Measurements from ENCODE around the gene KANSL1L.

DNA sequence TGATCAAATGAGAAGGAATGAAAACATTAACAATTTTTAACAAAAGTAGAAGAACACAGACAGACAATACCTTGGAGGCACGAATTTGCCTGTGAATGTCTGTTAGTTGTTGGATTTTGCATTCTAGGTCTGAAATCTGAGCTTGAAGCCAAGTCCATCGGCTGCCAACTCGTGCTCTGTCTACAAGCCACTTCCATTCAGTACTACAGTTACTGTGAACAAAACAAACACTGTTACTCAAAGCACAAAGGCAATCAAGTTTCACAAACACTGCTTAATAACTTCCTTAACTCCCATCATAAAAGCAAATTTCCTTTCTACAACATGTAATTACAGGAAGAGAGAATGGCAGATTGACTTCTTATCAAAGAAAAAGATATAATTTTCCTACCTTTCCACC is 42.2 kb downstream of the KANSL1L start:
- TF ChIP-seq, protein P1, sequence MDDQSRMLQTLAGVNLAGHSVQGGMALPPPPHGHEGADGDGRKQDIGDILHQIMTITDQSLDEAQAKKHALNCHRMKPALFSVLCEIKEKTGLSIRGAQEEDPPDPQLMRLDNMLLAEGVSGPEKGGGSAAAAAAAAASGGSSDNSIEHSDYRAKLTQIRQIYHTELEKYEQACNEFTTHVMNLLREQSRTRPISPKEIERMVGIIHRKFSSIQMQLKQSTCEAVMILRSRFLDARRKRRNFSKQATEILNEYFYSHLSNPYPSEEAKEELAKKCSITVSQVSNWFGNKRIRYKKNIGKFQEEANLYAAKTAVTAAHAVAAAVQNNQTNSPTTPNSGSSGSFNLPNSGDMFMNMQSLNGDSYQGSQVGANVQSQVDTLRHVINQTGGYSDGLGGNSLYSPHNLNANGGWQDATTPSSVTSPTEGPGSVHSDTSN (IDR thresholded peaks at IDR 0.05; ENCODE audit: insufficient replicate concordance, low read depth, low read length): no peak
- TF ChIP-seq SRF (IDR thresholded peaks at IDR 0.05; ENCODE audit: low read depth in 2 of 2, low read length in 2 of 2): no peak
